ENCODE results near the gene MYBPC1. TPM values are rescaled to one million over a fixed set of nuclear protein-coding genes. Genes with fewer than 3 reads are reported as not detected.

MYBPC1 gene
- total and polyA plus RNA-seq, 2 of the 13 experiments (the other 11 are each of a cell fraction or from before 2014, with no cell fraction given) = 0.31 to 0.53 TPM

DNA sequence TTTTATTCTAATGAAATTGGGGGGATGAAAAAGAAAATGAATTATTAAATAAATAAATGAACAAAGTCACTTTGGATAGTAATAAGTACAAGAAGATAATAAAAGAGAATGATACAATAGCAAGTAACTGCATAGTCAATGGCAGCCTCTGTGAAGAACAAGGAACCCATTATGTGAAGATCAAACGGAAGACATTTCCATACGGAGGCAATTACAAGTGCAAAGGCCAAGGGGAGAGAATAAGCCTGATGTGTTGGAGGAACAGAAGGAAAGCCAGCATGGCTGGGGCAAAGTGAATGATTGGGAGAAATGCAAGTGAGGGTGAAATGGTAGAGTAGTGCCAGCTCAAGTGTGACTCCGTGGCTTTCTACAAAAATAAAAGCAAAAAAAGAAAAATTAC is 58.7 kb downstream of the MYBPC1 start (continued):
- TF ChIP-seq ZNF747 (CRISPR knock-in tag; IDR thresholded peaks at IDR 0.05; ENCODE audit: borderline replicate concordance) (no peak), ARID2 (CRISPR knock-in tag; IDR thresholded peaks at IDR 0.05; ENCODE audit: borderline replicate concordance) (no peak), TP53 (CRISPR knock-in tag; conservative IDR thresholded peaks at IDR 0.05) (no peak), ZFP36 (IDR thresholded peaks at IDR 0.05; ENCODE audit: borderline replicate concordance, low read depth, low read length, partially characterized antibody) (no peak), PAWR (CRISPR knock-in tag; IDR thresholded peaks at IDR 0.05; ENCODE audit: borderline replicate concordance) (no peak), ZNF644 (CRISPR knock-in tag; IDR thresholded peaks at IDR 0.05; ENCODE audit: low read depth) (peak; percentile 98), MIXL1 (CRISPR knock-in tag; IDR thresholded peaks at IDR 0.05) (peak; percentile 72), CEBPG (CRISPR knock-in tag; IDR thresholded peaks at IDR 0.05) (peak; percentile 60; the same call in 1 of the 2 replicates), ZNF207 (IDR thresholded peaks at IDR 0.05; ENCODE audit: borderline replicate concordance) (no peak), NFIC (IDR thresholded peaks at IDR 0.05; ENCODE audit: low read length) (0 out of 2 replicates have a peak, but pooled peaks have one; percentile 66), HHEX (CRISPR knock-in tag; IDR thresholded peaks at IDR 0.05) (no peak), GTF2F1 (IDR thresholded peaks at IDR 0.05; ENCODE audit: low read length) (no peak), U2AF2 (IDR thresholded peaks at IDR 0.05; ENCODE audit: low read depth, low read length) (no peak), EHMT2 (IDR thresholded peaks at IDR 0.05; ENCODE audit: borderline replicate concordance, low read depth, low read length) (peak; percentile 94; the same call in 1 of the 2 replicates), BHLHE40 (IDR thresholded peaks at IDR 0.05; ENCODE audit: low read length) (no peak), ZNF737 (CRISPR knock-in tag; IDR thresholded peaks at IDR 0.05; ENCODE audit: borderline replicate concordance) (no peak), SALL1 (CRISPR knock-in tag; IDR thresholded peaks at IDR 0.05) (peak; percentile 48; the same call in 1 of the 2 replicates), RCOR2 (CRISPR knock-in tag; IDR thresholded peaks at IDR 0.05) (peak; percentile 67; the same call in 1 of the 2 replicates), RXRA (CRISPR knock-in tag; IDR thresholded peaks at IDR 0.05) (no peak), ZNF788 (CRISPR knock-in tag; IDR thresholded peaks at IDR 0.05; ENCODE audit: borderline replicate concordance) (0 out of 2 replicates have a peak, but pooled peaks have one; percentile 25), ELF3 (CRISPR knock-in tag; IDR thresholded peaks at IDR 0.05) (peak; percentile 35; the same call in 1 of the 2 replicates), FOXA1 (IDR thresholded peaks at IDR 0.05) (no peak), FOXA1 (CRISPR knock-in tag; IDR thresholded peaks at IDR 0.05) (no peak)
- TF ChIP-seq, protein P1, sequence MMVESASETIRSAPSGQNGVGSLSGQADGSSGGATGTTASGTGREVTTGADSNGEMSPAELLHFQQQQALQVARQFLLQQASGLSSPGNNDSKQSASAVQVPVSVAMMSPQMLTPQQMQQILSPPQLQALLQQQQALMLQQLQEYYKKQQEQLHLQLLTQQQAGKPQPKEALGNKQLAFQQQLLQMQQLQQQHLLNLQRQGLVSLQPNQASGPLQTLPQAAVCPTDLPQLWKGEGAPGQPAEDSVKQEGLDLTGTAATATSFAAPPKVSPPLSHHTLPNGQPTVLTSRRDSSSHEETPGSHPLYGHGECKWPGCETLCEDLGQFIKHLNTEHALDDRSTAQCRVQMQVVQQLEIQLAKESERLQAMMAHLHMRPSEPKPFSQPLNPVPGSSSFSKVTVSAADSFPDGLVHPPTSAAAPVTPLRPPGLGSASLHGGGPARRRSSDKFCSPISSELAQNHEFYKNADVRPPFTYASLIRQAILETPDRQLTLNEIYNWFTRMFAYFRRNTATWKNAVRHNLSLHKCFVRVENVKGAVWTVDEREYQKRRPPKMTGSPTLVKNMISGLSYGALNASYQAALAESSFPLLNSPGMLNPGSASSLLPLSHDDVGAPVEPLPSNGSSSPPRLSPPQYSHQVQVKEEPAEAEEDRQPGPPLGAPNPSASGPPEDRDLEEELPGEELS (CRISPR knock-in tag; IDR thresholded peaks at IDR 0.05) = peak; percentile 66
- TF ChIP-seq, protein P2, sequence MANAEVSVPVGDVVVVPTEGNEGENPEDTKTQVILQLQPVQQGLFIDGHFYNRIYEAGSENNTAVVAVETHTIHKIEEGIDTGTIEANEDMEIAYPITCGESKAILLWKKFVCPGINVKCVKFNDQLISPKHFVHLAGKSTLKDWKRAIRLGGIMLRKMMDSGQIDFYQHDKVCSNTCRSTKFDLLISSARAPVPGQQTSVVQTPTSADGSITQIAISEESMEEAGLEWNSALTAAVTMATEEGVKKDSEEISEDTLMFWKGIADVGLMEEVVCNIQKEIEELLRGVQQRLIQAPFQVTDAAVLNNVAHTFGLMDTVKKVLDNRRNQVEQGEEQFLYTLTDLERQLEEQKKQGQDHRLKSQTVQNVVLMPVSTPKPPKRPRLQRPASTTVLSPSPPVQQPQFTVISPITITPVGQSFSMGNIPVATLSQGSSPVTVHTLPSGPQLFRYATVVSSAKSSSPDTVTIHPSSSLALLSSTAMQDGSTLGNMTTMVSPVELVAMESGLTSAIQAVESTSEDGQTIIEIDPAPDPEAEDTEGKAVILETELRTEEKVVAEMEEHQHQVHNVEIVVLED (CRISPR knock-in tag; IDR thresholded peaks at IDR 0.05; ENCODE audit: borderline replicate concordance) = no peak
- TF ChIP-seq, protein P3, sequence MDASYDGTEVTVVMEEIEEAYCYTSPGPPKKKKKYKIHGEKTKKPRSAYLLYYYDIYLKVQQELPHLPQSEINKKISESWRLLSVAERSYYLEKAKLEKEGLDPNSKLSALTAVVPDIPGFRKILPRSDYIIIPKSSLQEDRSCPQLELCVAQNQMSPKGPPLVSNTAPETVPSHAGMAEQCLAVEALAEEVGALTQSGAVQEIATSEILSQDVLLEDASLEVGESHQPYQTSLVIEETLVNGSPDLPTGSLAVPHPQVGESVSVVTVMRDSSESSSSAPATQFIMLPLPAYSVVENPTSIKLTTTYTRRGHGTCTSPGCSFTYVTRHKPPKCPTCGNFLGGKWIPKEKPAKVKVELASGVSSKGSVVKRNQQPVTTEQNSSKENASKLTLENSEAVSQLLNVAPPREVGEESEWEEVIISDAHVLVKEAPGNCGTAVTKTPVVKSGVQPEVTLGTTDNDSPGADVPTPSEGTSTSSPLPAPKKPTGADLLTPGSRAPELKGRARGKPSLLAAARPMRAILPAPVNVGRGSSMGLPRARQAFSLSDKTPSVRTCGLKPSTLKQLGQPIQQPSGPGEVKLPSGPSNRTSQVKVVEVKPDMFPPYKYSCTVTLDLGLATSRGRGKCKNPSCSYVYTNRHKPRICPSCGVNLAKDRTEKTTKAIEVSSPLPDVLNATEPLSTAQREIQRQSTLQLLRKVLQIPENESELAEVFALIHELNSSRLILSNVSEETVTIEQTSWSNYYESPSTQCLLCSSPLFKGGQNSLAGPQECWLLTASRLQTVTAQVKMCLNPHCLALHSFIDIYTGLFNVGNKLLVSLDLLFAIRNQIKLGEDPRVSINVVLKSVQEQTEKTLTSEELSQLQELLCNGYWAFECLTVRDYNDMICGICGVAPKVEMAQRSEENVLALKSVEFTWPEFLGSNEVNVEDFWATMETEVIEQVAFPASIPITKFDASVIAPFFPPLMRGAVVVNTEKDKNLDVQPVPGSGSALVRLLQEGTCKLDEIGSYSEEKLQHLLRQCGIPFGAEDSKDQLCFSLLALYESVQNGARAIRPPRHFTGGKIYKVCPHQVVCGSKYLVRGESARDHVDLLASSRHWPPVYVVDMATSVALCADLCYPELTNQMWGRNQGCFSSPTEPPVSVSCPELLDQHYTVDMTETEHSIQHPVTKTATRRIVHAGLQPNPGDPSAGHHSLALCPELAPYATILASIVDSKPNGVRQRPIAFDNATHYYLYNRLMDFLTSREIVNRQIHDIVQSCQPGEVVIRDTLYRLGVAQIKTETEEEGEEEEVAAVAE (CRISPR knock-in tag; IDR thresholded peaks at IDR 0.05; ENCODE audit: borderline replicate concordance) = no peak
